Activated CD8-positive, alpha-beta memory T cell treated with anti-CD3 and anti-CD28 coated beads, Interleukin-2, amount 10 ng/mL, durations not matched to agents 7 days and 5 days (primary cell): ENCODE measurements around the gene BFAR. TPM values are rescaled to one million over a fixed set of nuclear protein-coding genes. Genes with fewer than 3 reads are reported as not detected.
A peak's percentile ranks its signal among the peaks of the same experiment; 100 is the strongest.
"Not testable (repeated sequence)": the region's sequence is repeated elsewhere in the genome, so short reads cannot be mapped to it uniquely, and the experiment has no call there.

Experiments
- ATAC-seq: fragments of 150-1000 bp; cut with Tn5 transposase; one replicate; pipeline ENCODE4 v1.10.0; 2021; ENCODE audit warnings: moderate library complexity
- CTCF ChIA-PET: fragments of 350-600 bp; sonication (Branson Sonifier 250); formaldehyde crosslinking; loops from one replicate; lab custom pipeline; 2021; ENCODE audit warnings: antibody characterized with exemption; lab: Charles Lee
- DNase-seq: peaks from one replicate; pipeline ENCODE4 v3.0.0-alpha.2; 2020
- H3K27ac Mint-ChIP-seq: one replicate; pipeline ENCODE4 v1.8.0; 2021; ENCODE audit warnings: mild to moderate bottlenecking, mixed read lengths
- H3K27me3 Mint-ChIP-seq: one replicate; pipeline ENCODE4 v1.8.0; 2021; ENCODE audit warnings: mixed read lengths
- H3K36me3 Mint-ChIP-seq: one replicate; pipeline ENCODE4 v1.8.0; 2021; ENCODE audit warnings: mild to moderate bottlenecking, mixed read lengths
- H3K4me1 Mint-ChIP-seq: one replicate; pipeline ENCODE4 v1.8.0; 2021; ENCODE audit warnings: mixed read lengths
- H3K4me3 Mint-ChIP-seq: one replicate; pipeline ENCODE4 v1.8.0; 2021; ENCODE audit warnings: mild to moderate bottlenecking, moderate library complexity, mixed read lengths
- H3K9me3 Mint-ChIP-seq: one replicate; pipeline ENCODE4 v1.8.0; 2022; ENCODE audit warnings: low read depth, mixed read lengths
- total RNA-seq, 2 experiments: library from RNA; stranded (reverse); gene quantifications; one replicate each; pipeline ENCODE4 v1.2.3, GENCODE V29; 2021

BFAR gene
- total RNA-seq, 2 experiments from 2014 or later = 59.2 to 65.0 TPM

DNA sequence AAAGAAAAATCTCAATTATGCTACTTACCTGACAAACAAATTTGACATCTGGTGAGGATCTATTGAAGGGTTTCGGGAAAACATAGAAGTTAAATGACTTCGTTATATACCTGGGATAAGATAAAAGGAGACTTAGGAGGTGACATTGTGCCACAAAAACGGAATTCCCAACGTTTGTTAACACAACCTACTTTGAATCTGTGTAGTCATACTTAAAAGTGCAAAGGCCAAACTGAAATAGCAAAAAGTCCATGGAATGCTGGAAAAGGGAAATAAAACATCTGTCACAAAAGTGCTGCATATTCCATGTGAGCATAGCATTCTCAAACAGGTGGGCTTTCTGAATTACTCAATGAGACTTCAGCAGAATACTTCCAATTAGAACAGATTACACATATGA is 5.7 kb upstream of the BFAR start:
- H3K36me3 Mint-ChIP-seq = peaks cover 30% of the 10 kb centered on the region
- no peak overlapping the region for H3K4me3 Mint-ChIP-seq
- ATAC-seq (no peak), DNase-seq (no peak)
- H3K27me3 Mint-ChIP-seq = no peaks in the 10 kb centered on the region
- H3K27ac Mint-ChIP-seq = no peak overlapping the region
- H3K9me3 Mint-ChIP-seq = no peaks in the 10 kb centered on the region
- H3K4me1 Mint-ChIP-seq = peaks cover 42% of the 10 kb centered on the region
- CTCF ChIA-PET = no interaction called here

- DNase-seq = no peak
- Mint-ChIP-seq H3K27ac (peak overlapping the region; percentile 97), H3K27me3 (no peaks in the 10 kb centered on the region), H3K4me1 (peaks cover 48% of the 10 kb centered on the region), H3K4me3 (peak overlapping the region; percentile 88), H3K9me3 (no peaks in the 10 kb centered on the region), H3K36me3 (peaks cover 25% of the 10 kb centered on the region)
- CTCF ChIA-PET = interaction anchor here (0.7 to 1.5 kb wide), 2 partner anchors 12 to 705 kb away, joined by 3 read pairs; no protein-coding TSS in a partner anchor
- ATAC-seq = no peak
Observed at GRCh38 chr16:14628806-14629611, 3.7 kb upstream of the BFAR start.

DNA sequence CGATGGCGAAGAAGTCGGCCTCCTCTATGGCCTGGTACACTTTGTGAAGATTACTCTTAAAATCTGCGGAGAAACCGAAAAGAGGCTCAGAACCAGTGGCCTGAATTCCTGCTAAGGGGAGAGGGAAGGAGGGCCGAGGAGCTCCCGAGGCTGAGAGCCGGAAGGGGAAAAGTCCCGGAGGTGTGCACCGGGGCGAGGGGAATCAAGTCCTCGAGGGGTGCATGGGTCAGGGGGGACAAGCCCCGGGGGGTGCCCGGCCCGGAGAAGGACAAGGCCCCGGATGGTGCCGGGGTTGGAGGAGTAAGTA is 3.2 kb upstream of the BFAR start:
- DNase-seq (no peak), ATAC-seq (no peak)
- H3K36me3 Mint-ChIP-seq = peaks cover 24% of the 10 kb centered on the region
- peak overlapping the region; percentile 88 for H3K4me3 Mint-ChIP-seq
- CTCF ChIA-PET = interaction anchor here (1.5 kb wide), 1 partner anchor 706 kb away, joined by 3 read pairs; no protein-coding TSS in a partner anchor
- peaks cover 53% of the 10 kb centered on the region for H3K4me1 Mint-ChIP-seq
- peak overlapping the region; percentile 97 for H3K27ac Mint-ChIP-seq
- H3K27me3 Mint-ChIP-seq = no peaks in the 10 kb centered on the region
- no peaks in the 10 kb centered on the region for H3K9me3 Mint-ChIP-seq

GRCh38 chr16:14629919-14630619 is 2.7 kb upstream of the BFAR start, which contains the start of gene PARN:
Gene PARN, minus strand, starts transcription at chr16:14630260. Its CDS starts 135 bp downstream, at chr16:14630125.
- Mint-ChIP-seq H3K4me1 (peaks cover 57% of the 10 kb centered on the region), H3K36me3 (peaks cover 26% of the 10 kb centered on the region), H3K27me3 (no peaks in the 10 kb centered on the region), H3K9me3 (no peaks in the 10 kb centered on the region), H3K27ac (peak within 1 kb of the TSS; percentile 100), H3K4me3 (peak within 1 kb of the TSS; percentile 88)
- CTCF ChIA-PET = interaction anchor here (1.0 to 1.5 kb wide), 2 partner anchors 13 to 707 kb away, joined by 3 read pairs; no protein-coding TSS in a partner anchor
- ATAC-seq = peak; percentile 66
- DNase-seq = peak; percentile 99

GRCh38 chr16:14630620-14631330 is 2.0 kb upstream of the BFAR start:
- Mint-ChIP-seq H3K4me3 (peak overlapping the region; percentile 100), H3K27ac (peak overlapping the region; percentile 100), H3K36me3 (peaks cover 23% of the 10 kb centered on the region), H3K4me1 (peaks cover 59% of the 10 kb centered on the region)
- not testable (repeated sequence) for ATAC-seq, H3K9me3 Mint-ChIP-seq, H3K27me3 Mint-ChIP-seq
- peak; percentile 41 for DNase-seq
- CTCF ChIA-PET = interaction anchor here (1.0 kb wide), 1 partner anchor 13 kb away, joined by 3 read pairs; no protein-coding TSS in a partner anchor

DNA sequence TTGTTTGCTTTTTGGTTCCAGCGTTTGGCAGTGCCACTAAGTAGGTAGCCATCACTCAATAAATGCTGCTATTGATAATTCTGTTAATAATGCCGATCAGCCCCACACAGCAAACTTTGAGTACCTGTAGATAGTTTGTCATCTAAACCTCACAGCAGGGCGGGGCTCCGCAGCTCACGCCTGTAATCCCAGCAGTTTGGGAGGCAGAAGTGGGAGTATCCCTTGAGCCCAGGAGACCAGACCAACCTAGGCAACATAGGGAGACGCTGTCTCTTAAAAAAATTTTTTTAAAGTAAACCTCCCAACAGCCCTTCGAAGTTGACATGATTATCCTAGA is 1.6 kb downstream of the BFAR start:
- Mint-ChIP-seq H3K27me3 (no peaks in the 10 kb centered on the region), H3K4me1 (peaks cover 52% of the 10 kb centered on the region), H3K36me3 (peaks cover 14% of the 10 kb centered on the region), H3K27ac (no peak overlapping the region), H3K4me3 (peak overlapping the region; percentile 100), H3K9me3 (no peaks in the 10 kb centered on the region)
- ATAC-seq (no peak), DNase-seq (no peak)
- CTCF ChIA-PET = interaction anchor here (1.8 kb wide), 1 partner anchor 14 kb away, joined by 5 read pairs; no protein-coding TSS in a partner anchor

- CTCF ChIA-PET = interaction anchor here (1.8 kb wide), 1 partner anchor 15 kb away, joined by 5 read pairs; no protein-coding TSS in a partner anchor
- DNase-seq (no peak), ATAC-seq (no peak)
- H3K4me3 Mint-ChIP-seq = no peak overlapping the region
- no peak overlapping the region for H3K27ac Mint-ChIP-seq
- no peaks in the 10 kb centered on the region for H3K9me3 Mint-ChIP-seq
- peaks cover 59% of the 10 kb centered on the region for H3K4me1 Mint-ChIP-seq
- peaks cover 18% of the 10 kb centered on the region for H3K36me3 Mint-ChIP-seq
- H3K27me3 Mint-ChIP-seq = no peaks in the 10 kb centered on the region
Observed at GRCh38 chr16:14635395-14636165, 2.8 kb downstream of the BFAR start.

DNA sequence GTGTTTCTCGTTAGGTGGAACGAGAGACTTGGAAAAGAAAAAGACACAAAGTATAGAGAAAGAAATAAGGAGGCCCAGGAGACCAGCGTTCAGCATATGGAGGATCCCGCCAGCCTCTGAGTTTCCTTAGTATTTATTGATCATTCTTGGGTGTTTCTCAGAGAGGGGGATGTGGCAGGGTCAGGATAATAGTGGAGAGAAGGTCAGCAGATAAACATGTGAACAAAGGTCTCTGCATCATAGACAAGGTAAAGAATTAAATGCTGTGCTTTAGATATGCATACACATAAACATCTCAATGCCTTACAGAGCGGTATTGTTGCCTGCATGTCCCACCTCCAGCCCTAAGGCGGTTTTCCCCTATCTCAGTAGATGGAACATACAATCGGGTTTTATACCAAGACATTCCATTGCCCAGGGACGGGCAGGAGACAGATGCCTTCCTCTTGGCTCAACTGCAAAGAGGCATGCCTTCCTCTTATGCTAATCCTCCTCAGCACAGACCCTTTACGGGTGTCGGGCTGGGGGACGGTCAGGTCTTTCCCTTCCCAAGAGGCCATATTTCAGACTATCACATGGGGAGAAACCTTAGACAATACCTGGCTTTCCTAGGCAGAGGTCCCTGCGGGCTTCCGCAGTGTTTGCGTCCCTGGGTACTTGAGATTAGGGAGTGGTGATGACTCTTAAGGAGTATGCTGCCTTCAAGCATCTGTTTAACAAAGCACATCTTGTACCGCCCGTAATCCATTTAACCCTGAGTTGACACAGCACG is 3.6 kb downstream of the BFAR start:
- Mint-ChIP-seq H3K36me3 (peaks cover 24% of the 10 kb centered on the region), H3K4me1 (peaks cover 59% of the 10 kb centered on the region)
- H3K9me3 Mint-ChIP-seq, ATAC-seq, H3K27ac Mint-ChIP-seq, H3K27me3 Mint-ChIP-seq, DNase-seq, CTCF ChIA-PET, H3K4me3 Mint-ChIP-seq: not testable (repeated sequence)

GRCh38 chr16:14636951-14637240 is 4.1 kb downstream of the BFAR start:
- Mint-ChIP-seq H3K36me3 (peaks cover 24% of the 10 kb centered on the region), H3K4me1 (peaks cover 55% of the 10 kb centered on the region)
- H3K27me3 Mint-ChIP-seq, H3K9me3 Mint-ChIP-seq, H3K27ac Mint-ChIP-seq, ATAC-seq, H3K4me3 Mint-ChIP-seq, CTCF ChIA-PET, DNase-seq: not testable (repeated sequence)

- Mint-ChIP-seq H3K27me3 (no peaks in the 10 kb centered on the region), H3K27ac (no peak overlapping the region), H3K4me1 (peaks cover 34% of the 10 kb centered on the region), H3K9me3 (no peaks in the 10 kb centered on the region), H3K36me3 (peaks cover 22% of the 10 kb centered on the region), H3K4me3 (no peak overlapping the region)
- DNase-seq (no peak), ATAC-seq (no peak)
- CTCF ChIA-PET = interaction anchor here (0.7 kb wide), 1 partner anchor 12 kb away, joined by 3 read pairs; no protein-coding TSS in a partner anchor
Observed at GRCh38 chr16:14640538-14640937, 7.8 kb downstream of the BFAR start.

DNA sequence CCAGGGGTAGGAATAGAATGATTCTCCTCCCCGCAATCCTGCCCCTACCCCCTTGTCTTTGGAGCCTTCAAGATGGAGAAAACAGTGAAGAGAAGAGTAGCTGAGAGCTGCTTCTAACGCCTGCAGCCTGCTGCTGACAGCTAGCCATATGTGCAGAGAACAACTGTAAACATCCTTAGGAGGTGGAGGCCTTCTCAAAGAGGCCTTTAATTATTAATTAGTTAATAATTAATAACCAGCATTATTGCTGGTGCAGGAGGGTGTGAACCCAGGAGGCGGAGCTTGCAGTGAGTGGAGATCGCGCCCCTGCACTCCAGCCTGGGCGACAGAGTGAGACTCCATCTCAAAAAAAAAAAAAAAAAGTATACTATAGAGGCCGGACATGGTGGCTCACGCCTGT is 8.5 kb downstream of the BFAR start:
- Mint-ChIP-seq H3K36me3 (peaks cover 22% of the 10 kb centered on the region), H3K4me1 (peaks cover 30% of the 10 kb centered on the region), H3K27me3 (no peaks in the 10 kb centered on the region), H3K9me3 (no peaks in the 10 kb centered on the region), H3K27ac (no peak overlapping the region), H3K4me3 (no peak overlapping the region)
- DNase-seq = no peak
- ATAC-seq = no peak
- CTCF ChIA-PET = interaction anchor here (0.7 kb wide), 2 partner anchors 12 to 13 kb away, joined by 3 read pairs; no protein-coding TSS in a partner anchor

GRCh38 chr16:14641926-14642325 is 9.2 kb downstream of the BFAR start:
- H3K4me1 Mint-ChIP-seq = peaks cover 23% of the 10 kb centered on the region
- no peak overlapping the region for H3K27ac Mint-ChIP-seq
- no peak overlapping the region for H3K4me3 Mint-ChIP-seq
- ATAC-seq (no peak), DNase-seq (no peak)
- CTCF ChIA-PET = interaction anchor here (0.7 kb wide), 1 partner anchor 14 kb away, joined by 3 read pairs; no protein-coding TSS in a partner anchor
- peaks cover 25% of the 10 kb centered on the region for H3K36me3 Mint-ChIP-seq
- no peaks in the 10 kb centered on the region for H3K9me3 Mint-ChIP-seq
- H3K27me3 Mint-ChIP-seq = no peaks in the 10 kb centered on the region
